ENCODE results near the gene HNRNPF. TPM values are rescaled to one million over a fixed set of nuclear protein-coding genes. Genes with fewer than 3 reads are reported as not detected.
A peak's percentile ranks its signal among the peaks of the same experiment; 100 is the strongest.

Gene HNRNPF
- total RNA-seq, 1 experiment from 2014 or later: 358 TPM

DNA sequence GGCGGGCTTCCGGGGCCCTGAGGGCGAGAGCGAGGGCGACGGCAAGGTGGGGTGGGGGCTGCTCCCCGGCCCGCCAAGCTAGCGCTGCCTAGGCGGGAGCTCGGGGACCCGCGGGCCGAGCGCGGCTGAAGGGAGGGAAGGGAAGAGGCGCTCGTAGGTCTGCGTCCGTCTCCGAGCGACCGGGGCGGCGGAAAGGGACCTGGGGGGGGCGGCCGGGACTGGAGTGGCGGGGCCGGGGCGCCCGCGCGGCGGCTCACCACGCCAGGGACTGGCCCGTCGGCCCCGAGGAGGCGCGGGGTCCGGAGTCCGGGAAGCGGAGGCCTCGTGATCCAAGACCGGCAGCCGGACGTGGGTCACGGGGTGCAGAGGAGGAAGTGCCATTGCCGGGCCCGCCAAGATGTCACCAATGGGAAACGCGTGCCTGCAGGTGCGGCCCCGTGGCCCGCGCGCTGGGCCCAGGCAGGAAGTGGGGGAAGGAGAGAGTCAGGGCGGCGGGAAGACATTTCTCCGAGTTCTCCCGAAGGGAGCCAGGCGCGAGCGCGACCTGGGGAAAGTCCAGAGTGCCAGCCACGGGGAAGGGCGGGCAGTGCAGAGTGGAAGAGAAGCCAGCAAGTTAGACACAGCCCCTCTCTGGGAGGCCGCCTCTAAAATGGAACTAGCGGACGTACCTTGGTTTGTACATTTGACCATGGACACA lies 11.9 kb downstream of the HNRNPF start (continued):
- TF ChIP-seq ZNF416 (CRISPR knock-in tag; IDR thresholded peaks at IDR 0.05) (peak; percentile 77; the same call in 1 of the 2 replicates), CREB1 (CRISPR knock-in tag; IDR thresholded peaks at IDR 0.05) (peak; percentile 85), NFYB (CRISPR knock-in tag; conservative IDR thresholded peaks at IDR 0.05; ENCODE audit: low read depth) (peak; percentile 70), GRHL2 (CRISPR knock-in tag; IDR thresholded peaks at IDR 0.05; ENCODE audit: insufficient replicate concordance, severe bottlenecking) (no peak), NR1H2 (CRISPR knock-in tag; IDR thresholded peaks at IDR 0.05) (no peak), RORB (CRISPR knock-in tag; IDR thresholded peaks at IDR 0.05) (no peak), SOX15 (CRISPR knock-in tag; IDR thresholded peaks at IDR 0.05) (no peak), ATF1 (CRISPR knock-in tag; IDR thresholded peaks at IDR 0.05) (no peak), NR3C1 (CRISPR knock-in tag; conservative IDR thresholded peaks at IDR 0.05; ENCODE audit: low read depth) (no peak), HMGA2 (CRISPR knock-in tag; IDR thresholded peaks at IDR 0.05) (no peak), JUN (CRISPR knock-in tag; IDR thresholded peaks at IDR 0.05) (no peak), ESRRA (CRISPR knock-in tag; IDR thresholded peaks at IDR 0.05; ENCODE audit: borderline replicate concordance) (peak; percentile 73; the same call in 1 of the 2 replicates), MYBL2 (CRISPR knock-in tag; IDR thresholded peaks at IDR 0.05) (peak; percentile 97), PRRX2 (CRISPR knock-in tag; IDR thresholded peaks at IDR 0.05) (no peak), SMAD4 (CRISPR knock-in tag; IDR thresholded peaks at IDR 0.05) (no peak), CBFB (CRISPR knock-in tag; IDR thresholded peaks at IDR 0.05; ENCODE audit: low read depth) (no peak), ZNF232 (CRISPR knock-in tag; IDR thresholded peaks at IDR 0.05) (peak; percentile 83; the same call in 1 of the 2 replicates), TEAD4 (CRISPR knock-in tag; IDR thresholded peaks at IDR 0.05) (0 out of 2 replicates have a peak, but pooled peaks have one; percentile 38)
- TF ChIP-seq, protein P1, sequence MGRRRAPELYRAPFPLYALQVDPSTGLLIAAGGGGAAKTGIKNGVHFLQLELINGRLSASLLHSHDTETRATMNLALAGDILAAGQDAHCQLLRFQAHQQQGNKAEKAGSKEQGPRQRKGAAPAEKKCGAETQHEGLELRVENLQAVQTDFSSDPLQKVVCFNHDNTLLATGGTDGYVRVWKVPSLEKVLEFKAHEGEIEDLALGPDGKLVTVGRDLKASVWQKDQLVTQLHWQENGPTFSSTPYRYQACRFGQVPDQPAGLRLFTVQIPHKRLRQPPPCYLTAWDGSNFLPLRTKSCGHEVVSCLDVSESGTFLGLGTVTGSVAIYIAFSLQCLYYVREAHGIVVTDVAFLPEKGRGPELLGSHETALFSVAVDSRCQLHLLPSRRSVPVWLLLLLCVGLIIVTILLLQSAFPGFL (CRISPR knock-in tag; IDR thresholded peaks at IDR 0.05; ENCODE audit: borderline replicate concordance): peak; percentile 83
- TF ChIP-seq, protein P2, sequence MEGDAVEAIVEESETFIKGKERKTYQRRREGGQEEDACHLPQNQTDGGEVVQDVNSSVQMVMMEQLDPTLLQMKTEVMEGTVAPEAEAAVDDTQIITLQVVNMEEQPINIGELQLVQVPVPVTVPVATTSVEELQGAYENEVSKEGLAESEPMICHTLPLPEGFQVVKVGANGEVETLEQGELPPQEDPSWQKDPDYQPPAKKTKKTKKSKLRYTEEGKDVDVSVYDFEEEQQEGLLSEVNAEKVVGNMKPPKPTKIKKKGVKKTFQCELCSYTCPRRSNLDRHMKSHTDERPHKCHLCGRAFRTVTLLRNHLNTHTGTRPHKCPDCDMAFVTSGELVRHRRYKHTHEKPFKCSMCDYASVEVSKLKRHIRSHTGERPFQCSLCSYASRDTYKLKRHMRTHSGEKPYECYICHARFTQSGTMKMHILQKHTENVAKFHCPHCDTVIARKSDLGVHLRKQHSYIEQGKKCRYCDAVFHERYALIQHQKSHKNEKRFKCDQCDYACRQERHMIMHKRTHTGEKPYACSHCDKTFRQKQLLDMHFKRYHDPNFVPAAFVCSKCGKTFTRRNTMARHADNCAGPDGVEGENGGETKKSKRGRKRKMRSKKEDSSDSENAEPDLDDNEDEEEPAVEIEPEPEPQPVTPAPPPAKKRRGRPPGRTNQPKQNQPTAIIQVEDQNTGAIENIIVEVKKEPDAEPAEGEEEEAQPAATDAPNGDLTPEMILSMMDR (IDR thresholded peaks at IDR 0.05): no peak
- TF ChIP-seq, protein P3, sequence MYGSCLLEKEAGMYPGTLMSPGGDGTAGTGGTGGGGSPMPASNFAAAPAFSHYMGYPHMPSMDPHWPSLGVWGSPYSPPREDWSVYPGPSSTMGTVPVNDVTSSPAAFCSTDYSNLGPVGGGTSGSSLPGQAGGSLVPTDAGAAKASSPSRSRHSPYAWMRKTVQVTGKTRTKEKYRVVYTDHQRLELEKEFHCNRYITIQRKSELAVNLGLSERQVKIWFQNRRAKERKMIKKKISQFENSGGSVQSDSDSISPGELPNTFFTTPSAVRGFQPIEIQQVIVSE (CRISPR knock-in tag; IDR thresholded peaks at IDR 0.05; ENCODE audit: borderline replicate concordance): no peak
- TF ChIP-seq, protein P4, sequence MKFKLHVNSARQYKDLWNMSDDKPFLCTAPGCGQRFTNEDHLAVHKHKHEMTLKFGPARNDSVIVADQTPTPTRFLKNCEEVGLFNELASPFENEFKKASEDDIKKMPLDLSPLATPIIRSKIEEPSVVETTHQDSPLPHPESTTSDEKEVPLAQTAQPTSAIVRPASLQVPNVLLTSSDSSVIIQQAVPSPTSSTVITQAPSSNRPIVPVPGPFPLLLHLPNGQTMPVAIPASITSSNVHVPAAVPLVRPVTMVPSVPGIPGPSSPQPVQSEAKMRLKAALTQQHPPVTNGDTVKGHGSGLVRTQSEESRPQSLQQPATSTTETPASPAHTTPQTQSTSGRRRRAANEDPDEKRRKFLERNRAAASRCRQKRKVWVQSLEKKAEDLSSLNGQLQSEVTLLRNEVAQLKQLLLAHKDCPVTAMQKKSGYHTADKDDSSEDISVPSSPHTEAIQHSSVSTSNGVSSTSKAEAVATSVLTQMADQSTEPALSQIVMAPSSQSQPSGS (CRISPR knock-in tag; IDR thresholded peaks at IDR 0.05; ENCODE audit: borderline replicate concordance, low read depth): peak; percentile 54; the same call in 1 of the 2 replicates
- TF ChIP-seq, protein P5, sequence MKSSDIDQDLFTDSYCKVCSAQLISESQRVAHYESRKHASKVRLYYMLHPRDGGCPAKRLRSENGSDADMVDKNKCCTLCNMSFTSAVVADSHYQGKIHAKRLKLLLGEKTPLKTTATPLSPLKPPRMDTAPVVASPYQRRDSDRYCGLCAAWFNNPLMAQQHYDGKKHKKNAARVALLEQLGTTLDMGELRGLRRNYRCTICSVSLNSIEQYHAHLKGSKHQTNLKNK (CRISPR knock-in tag; IDR thresholded peaks at IDR 0.05): no peak
- TF ChIP-seq, protein P6, sequence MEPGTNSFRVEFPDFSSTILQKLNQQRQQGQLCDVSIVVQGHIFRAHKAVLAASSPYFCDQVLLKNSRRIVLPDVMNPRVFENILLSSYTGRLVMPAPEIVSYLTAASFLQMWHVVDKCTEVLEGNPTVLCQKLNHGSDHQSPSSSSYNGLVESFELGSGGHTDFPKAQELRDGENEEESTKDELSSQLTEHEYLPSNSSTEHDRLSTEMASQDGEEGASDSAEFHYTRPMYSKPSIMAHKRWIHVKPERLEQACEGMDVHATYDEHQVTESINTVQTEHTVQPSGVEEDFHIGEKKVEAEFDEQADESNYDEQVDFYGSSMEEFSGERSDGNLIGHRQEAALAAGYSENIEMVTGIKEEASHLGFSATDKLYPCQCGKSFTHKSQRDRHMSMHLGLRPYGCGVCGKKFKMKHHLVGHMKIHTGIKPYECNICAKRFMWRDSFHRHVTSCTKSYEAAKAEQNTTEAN (CRISPR knock-in tag; IDR thresholded peaks at IDR 0.05): peak; percentile 95
- TF ChIP-seq, protein P7, sequence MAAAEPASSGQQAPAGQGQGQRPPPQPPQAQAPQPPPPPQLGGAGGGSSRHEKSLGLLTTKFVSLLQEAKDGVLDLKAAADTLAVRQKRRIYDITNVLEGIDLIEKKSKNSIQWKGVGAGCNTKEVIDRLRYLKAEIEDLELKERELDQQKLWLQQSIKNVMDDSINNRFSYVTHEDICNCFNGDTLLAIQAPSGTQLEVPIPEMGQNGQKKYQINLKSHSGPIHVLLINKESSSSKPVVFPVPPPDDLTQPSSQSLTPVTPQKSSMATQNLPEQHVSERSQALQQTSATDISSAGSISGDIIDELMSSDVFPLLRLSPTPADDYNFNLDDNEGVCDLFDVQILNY (CRISPR knock-in tag; IDR thresholded peaks at IDR 0.05): peak; percentile 98
- TF ChIP-seq, protein P8, sequence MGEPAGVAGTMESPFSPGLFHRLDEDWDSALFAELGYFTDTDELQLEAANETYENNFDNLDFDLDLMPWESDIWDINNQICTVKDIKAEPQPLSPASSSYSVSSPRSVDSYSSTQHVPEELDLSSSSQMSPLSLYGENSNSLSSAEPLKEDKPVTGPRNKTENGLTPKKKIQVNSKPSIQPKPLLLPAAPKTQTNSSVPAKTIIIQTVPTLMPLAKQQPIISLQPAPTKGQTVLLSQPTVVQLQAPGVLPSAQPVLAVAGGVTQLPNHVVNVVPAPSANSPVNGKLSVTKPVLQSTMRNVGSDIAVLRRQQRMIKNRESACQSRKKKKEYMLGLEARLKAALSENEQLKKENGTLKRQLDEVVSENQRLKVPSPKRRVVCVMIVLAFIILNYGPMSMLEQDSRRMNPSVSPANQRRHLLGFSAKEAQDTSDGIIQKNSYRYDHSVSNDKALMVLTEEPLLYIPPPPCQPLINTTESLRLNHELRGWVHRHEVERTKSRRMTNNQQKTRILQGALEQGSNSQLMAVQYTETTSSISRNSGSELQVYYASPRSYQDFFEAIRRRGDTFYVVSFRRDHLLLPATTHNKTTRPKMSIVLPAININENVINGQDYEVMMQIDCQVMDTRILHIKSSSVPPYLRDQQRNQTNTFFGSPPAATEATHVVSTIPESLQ (CRISPR knock-in tag; IDR thresholded peaks at IDR 0.05): no peak
- TF ChIP-seq, protein P9, sequence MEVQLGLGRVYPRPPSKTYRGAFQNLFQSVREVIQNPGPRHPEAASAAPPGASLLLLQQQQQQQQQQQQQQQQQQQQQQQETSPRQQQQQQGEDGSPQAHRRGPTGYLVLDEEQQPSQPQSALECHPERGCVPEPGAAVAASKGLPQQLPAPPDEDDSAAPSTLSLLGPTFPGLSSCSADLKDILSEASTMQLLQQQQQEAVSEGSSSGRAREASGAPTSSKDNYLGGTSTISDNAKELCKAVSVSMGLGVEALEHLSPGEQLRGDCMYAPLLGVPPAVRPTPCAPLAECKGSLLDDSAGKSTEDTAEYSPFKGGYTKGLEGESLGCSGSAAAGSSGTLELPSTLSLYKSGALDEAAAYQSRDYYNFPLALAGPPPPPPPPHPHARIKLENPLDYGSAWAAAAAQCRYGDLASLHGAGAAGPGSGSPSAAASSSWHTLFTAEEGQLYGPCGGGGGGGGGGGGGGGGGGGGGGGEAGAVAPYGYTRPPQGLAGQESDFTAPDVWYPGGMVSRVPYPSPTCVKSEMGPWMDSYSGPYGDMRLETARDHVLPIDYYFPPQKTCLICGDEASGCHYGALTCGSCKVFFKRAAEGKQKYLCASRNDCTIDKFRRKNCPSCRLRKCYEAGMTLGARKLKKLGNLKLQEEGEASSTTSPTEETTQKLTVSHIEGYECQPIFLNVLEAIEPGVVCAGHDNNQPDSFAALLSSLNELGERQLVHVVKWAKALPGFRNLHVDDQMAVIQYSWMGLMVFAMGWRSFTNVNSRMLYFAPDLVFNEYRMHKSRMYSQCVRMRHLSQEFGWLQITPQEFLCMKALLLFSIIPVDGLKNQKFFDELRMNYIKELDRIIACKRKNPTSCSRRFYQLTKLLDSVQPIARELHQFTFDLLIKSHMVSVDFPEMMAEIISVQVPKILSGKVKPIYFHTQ (CRISPR knock-in tag; IDR thresholded peaks at IDR 0.05): no peak
